GOT3 (cell line): Measurements from ENCODE around the gene CREB3L1.

ENCODE experiments used
- DNase-seq: peaks from one replicate; lab custom pipeline; 2025; ENCODE audit warnings: mixed read lengths; lab: John Stamatoyannopoulos, UW

Gene CREB3L1

DNA sequence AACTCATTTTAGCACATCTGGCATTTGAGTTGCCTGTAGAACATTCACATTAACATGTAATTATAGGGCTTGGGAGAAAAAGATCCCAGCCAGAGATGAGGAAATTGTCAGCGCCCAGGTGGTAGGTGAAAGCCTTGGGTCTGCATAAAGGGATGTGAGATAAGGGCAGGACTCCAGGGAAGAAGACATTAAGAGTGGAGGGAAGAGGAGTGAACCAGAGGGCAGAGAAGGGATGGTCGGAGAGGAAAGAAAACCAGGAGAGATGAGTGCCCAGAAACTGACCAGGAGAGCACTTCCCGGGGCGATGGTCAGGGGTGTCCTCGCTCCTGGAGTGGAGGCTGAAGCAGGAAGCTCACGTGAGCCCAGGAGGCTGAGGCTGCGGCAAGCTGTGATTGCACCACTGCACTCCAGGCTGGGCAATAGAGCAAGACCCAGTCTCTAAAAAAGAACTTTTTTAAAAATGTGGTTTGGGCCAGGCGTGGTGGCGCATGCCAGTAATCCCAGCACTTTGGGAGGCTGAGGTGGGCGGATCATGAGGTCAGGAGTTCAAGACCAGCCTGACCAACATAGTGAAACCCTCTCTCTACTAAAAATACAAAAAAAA, 49.5 kb downstream of the CREB3L1 start:
- DNase-seq: no peak

DNA sequence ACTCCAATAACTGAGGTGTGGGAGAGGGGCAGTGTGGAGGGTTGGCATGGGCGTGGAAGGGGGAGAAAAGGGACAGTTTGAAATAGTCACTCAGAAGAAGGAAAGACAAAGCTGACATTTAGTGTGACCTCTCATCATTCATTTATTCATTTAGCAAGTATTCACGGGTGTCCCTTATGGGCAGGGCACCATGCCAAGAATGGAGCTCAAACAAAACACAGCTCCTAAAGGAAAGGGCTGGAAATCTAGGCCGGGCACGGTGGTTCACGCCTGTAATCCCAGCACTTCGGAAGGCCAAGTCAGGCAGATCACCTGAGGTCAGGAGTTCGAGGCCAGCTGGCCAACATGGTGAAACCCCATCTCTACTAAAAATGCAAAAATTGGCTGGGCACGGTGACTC, 50.4 kb downstream of the CREB3L1 start:
- DNase-seq: no peak

DNA sequence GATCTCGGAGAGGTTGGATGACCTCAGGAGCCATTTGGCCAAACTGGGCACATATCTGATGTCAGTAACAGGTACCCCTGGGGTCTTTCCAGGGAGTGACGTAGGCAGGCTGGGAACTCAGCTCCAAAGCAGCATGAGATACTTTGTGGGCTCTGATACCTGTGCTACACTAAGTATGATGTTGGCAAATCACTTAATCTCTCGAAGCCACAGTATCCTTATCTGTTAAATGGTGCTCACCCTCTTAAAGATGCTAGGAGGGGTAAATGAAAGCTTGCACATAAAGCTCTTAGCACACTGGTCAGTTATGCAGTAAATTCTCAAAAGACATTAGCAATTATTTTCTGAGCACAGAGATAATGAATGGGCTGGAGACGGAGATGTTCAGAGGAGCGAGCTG, 52.7 kb downstream of the CREB3L1 start:
- no peak for DNase-seq

DNA sequence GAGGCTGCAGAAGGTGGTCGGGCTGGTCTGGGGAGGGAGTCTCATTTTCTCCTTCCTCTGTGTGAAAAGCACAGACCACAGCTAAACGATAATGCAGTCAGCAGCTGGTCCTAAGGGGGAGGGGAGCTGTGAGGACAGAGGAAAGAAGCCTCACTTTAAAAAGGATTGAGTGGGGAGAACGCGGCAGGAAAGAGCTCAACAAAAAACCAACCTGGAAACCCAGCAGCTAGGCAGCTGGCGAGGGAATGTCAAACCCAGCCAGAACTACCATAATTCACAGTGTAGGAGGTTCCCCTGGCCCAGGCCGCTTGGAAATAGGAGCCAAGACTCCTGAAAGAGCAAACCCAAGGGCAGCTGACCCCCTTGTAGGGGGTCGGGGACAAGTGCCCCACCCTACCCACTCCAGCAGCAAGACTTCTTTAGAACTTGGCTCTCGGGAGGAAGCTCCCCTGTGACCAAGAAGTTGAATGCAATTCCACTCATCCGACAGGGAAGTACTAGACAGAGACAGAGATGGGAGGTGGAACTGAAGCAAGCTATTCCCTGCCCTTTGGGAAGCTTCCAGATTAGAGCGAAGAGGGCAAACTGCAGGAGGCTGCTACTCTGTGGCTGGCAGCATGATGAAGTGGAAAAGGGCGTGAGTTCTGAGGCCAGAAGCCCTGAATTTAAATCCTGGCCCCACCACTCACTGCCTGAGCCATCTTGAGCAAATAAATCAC, 53.3 kb downstream of the CREB3L1 start:
- DNase-seq: no peak

DNA sequence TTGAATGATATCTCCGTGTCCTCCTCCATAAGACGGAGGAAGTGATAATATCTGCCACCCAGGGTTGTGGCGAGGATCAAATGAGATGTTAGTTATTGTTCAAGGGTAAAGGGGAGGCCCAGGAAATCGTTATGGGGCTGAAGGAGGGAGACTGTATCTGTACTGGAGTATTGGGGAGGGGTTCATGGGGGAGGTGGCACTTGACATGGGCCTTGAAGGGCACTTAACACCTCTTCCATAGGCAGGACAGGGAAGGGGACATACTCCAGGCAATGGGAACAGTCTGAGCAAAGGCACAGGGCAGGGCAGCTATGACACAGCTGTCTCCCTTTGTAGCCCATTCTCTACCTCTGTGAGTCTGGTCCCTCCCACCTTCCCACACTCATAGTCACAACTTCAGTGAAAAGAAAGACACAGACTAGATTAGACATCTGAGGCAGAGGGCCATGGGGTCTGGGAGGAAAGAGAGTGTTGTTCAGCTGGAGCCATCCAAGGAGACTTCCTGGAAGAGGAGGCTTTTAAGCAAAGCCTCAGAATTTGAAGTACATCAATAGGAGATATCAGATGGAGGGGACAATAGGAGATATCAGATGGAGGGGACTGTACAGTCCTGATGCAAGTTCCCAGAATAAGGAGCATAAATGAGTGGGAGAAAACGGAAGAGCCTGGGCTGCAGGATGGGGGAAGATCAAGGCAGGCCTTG, 54.0 kb downstream of the CREB3L1 start:
- DNase-seq: no peak

DNA sequence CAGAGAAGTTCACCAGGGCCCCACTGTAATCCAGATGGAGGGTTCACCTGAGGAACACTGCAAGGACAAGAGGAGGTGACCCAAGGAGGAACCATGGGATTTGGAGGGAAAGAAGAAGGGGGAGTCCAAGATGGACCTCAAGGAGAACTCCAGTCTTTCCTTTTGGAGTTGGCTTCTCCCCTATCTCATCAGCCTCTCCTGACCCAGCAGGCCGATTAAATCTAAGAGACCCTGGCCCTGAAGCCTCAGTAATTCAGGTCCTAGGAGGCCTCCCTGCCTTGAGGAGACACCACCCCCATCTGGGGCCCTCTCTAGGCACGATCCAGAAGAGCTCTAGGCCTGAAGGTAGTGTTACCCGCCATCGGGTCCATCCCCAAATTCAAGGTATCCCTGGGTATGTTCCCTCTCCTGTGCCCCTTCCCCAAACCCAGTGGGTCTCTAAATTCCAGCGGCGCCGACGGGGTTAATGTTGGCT, 54.7 kb downstream of the CREB3L1 start:
- no peak for DNase-seq

DNA sequence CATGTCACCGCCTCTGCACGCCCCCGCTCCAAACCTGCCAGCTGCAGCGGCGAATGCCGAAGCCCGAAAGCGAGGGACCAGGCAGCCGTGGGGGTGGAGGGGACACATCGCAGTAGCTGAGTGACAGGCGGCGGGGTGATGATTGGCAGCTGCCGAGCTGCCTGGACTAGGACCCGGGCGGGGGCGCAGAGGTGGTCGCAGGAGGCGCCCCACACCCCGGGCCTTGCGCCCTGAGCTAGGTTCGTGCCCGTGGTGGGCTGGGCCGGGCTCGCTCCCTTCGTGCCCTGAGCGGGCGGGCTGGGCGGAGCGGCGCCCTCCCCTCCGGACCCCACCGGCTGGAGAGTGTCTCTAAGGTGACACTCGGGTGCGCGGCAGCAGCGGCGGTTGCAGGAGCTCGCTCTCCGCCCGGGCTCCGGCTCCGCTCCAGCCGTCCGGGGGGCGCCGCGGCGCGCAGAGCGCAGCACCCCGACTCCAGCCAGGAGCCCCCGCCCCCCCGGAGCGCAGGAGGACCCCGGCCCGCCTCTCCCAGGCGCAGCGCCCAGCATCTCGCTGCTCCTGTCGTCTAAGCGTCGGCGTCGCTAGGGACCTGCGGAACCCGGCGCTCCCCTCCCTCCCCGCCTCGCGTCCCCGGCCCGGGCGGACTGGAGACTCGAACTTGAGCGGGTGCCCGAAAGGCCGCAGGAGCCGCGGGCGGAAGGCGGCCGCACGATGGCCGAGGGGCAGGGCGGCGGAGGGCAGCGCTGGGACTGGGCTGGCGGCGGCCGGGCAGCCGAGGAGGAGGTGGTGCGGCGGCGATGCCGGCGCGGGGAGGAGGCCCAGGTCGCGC, 55.3 kb downstream of the CREB3L1 start:
- no peak for DNase-seq

DNA sequence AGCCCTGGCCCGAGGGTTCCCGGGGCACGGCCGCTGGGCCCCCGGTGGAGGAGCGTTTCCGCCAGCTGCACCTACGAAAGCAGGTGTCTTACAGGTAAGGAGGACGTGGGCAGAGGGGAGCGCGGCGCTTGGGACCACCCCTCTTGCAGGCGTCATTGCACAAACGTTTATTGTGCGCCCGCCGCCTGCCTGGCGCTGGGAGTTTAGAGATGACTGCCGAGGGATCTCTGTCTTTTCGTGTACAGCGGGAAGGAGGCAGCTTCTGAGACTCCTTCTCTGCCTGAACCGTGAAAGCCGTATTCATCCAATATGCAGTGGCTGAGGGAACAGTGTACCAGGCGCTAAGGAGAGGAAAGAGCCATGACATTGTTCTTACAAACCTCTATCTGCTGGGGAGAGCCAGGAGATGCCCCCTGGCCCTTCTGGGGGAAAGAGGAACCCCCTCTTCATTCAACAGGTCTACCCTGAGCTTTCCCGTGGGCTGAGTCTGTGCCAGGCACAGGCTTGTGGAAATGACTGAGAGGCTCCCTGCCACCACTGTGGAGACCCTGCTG, 56.0 kb downstream of the CREB3L1 start:
- DNase-seq: no peak

DNA sequence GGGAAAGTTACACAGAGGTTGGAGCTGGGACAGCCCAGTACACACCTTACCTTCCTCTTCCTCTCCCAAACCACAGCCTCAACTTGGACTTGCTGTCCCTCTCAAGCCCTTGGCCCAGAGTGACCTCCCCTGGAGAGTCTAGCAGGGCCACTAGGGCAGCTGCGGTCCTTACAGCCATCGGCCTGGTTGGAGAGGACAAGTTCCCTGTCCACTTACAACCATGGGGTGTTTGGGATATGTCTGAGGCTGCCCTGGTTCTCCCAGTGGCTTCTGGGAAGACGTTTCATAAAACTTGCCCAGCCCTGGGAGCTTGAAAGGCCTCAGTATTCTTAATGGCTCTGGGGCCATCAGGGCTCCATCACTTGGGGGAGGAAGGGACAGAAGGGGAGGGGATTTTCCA, 56.7 kb downstream of the CREB3L1 start:
- DNase-seq: no peak

DNA sequence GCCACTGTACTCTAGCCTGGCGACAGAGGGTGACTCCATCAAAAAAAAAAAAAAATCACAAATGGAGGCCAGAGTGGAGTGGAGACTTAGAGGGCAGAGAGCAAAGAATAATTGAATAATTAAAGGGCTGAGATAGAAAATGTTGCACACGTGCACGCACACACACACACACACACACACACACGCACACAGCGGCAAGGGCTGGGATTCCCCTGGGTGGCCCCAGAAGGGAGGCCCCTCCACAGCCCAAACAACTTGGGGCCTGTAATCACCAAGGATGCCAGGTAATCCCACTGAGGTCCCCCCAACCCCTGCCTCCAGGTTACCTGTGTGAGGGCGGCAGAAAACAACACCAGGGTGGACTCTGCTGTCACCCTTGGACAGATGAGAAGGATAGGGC, 57.8 kb downstream of the CREB3L1 start:
- DNase-seq: no peak

DNA sequence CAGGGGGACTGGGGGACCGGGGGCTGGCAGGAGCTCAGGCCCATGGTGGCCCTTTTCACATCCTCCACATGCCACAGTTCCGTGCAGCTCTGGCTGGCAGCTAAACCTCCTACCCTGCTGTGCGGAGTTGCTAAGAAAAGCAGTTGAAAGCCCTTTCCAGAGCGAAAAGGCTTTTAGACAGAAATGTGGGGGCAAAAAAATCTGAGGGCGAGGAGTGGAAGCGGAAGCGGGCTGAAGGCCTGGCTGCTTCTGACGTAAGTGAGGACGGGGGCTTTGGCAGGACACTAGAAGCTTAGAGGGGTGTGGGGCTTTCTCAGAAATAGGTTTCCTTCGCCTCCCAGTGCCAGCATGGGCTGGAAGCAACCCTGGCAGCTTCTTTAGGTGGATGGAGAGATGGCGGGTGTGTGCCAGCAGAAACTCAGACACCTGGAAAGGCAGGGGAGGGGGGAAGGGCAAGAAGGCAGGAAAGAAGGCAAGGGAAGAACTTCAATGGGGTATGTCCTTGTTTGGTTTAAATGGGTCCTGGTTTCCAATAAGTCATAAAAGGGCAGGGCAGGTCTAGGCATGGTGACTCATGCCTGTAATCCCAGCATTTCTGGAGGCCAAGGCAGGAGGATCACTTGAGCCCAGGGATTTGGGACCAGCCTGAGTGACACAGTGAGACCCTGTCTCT, 58.6 kb downstream of the CREB3L1 start:
- DNase-seq: no peak

DNA sequence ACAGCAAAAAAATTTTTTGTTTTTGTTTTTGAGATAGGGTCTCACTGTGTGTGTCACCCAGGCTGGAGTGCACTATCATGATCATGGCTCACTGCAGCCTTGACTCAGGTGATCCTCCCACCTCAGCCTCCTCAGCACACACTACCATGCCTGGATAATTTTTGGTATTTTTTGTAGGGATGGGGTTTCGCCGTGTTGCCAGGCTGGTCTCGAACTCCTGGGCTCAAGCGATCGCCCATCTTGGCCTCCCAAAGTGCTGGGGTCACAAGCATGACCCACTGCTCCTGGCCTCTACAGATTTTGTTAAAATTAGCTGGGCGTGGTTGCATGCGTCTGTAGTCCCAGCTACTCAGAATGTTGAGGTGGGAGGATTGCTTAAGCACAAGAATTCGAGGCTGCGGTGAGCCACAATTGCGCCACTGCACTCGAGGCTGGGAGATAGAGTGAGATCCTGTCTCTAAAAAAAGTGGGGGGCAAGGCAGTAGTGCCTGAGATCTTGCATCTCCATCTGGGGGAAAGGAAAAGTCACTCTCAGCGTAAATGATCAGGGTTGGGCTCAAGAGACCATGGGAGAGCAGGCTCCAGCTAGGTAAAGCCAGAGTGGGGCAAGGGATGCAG, 59.2 kb downstream of the CREB3L1 start:
- DNase-seq: no peak

DNA sequence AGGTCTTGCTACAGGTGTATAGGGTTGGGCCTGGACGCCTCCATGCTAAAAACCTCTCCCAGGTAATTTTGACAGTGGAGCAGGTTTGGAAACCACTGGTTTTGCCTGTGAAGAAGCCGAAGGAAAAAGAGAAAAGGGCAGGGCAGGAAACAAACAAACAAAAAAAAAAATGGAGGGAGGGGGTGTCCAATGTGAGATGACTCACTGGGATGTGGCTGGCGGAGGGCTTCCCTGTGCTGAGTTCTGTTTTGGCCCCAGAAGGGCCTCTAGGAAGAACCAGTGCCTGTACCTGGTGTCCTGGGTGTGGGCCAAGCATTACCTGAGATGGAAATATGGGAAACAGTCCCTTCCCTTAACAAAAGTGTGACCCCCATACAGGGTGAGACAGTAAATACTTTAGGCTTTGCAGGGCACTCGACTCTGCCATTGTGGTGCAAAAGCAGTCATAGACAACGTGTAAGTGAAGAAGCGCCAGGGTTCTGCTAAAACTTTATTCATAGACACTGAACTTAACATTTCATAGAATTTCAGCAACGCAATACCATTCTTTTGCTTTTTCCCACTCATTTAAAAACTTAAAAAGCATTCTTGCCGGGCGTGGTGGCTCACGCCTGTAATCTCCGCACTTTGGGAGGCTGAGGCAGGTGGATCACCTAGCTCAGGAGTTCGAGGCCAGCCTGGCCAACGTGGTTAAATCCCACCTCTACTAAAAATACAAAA, 60.3 kb downstream of the CREB3L1 start:
- no peak for DNase-seq

DNA sequence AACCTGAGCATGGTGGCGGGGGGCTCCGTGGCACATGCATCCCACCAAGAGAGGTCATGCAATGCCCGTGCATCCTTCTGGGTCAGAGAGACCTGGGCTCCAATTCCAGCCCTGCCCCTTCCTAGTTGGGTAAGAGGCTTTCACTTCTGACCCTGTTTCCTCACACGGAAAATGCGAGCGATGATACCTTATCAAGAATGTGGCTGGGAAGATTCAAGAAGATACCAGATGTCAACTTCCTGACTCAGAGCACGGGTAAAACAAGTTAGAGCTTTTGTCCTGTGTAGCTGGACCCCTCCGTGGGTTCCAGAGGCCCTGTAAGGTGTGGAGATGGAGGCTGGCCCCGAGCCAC, 61.1 kb downstream of the CREB3L1 start:
- no peak for DNase-seq

DNA sequence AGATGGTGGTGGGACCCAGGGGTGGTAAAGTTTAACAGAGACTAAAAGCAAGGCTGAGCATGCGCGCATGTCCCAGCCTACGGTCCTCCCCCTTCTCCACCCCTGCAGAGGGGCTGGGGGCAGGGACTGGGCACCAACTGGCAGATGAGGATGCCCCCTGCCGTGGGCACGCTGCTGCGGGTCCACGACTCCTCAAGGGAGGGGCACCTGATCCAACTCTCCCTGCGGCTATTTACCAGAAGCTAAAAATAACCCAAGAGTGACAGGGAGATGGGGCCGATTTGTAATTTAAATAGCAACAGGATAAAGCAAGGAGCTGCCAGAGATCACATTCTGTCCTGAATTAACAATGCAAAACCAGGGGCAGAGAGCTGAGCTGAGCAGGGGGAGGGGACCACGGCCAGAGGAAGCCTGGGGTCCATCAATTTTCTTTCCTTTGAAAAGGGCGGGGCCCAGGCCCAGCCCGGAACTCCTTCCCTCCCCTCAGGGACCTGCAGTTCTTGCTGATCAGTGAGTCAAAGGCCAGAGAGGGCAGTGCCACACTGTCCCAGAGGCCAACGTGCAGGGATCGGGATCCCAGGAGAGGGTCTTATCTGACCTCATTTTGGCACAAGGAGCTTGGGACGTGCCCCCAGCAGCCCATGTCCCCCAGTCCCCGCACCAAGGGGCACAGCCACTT, 61.7 kb downstream of the CREB3L1 start:
- DNase-seq: no peak

DNA sequence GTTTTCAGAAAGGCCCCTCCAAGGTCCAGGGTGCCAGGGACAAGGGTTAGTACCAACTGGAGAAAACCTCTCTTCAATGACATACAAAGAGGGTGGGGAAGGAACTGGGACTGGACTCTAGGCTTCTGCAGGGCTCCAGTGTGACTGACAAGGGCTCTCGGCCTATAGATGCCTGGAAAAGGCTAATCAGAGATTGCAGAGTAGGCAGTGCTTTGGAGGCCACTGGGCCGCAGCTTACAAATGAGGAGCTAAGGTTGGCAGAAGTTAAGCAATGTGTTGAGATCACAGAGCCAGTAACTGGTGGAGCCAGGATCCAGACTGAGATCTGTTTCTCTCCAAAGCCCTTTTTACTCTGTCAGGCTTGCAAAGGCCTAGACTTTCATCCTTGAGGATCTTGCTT, 62.4 kb downstream of the CREB3L1 start:
- no peak for DNase-seq

DNA sequence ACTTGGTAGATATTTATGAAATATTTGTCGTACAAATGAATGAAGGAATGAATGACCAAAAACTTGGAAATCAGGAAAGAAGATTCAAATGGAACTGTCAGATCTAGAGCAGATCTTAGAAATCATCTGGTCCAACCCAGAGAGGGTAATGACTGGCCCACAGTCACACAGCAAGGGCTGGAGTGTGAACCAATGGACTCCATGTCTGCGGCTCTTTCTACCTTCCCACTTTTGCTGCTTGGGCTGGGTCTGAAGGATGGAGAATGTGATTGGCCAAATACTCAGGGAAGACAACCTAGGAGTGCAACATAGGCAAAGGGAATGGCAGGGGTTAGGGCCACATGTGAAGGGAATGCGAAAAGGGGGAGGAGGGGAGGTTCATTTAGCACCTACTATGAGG, 64.0 kb downstream of the CREB3L1 start:
- no peak for DNase-seq

DNA sequence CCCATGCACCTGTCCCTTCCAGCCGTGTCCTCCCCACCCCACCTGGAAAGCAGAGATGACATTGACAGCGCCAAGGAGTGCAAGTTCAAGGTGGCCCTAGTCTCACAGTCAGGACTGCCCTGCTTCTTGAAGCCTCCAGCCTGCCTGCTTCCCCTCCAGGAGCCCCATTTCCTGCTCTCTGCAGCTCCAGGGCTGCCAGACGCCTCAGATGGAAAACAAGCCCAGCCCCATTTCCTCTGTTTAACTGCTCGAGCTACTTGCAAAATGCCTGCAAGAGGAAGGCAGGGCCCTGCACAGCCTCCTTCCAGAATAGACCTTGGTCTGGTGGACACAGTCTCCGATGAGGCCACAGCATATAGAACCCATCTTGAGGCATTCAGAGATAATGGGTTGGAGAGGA, 64.8 kb downstream of the CREB3L1 start:
- no peak for DNase-seq

DNA sequence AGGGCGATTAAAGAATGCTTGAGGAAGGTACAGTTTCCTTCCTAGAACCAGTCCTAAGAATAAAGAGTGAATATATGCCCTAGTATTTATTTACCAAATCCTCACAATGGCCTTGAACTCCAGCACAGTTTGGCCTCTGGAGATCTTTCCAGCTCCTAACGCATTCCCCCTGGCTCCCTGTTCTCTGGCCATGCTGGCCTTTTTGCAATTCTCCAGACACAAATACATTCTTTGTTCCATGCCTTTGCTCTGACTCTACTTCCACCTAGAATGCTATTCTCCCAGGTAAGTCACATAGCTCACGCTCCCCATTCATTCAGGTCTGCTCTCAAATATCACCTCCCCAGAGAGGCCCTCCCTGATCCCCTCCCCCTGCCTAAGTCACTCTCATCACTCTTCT, 66.1 kb downstream of the CREB3L1 start:
- no peak for DNase-seq

DNA sequence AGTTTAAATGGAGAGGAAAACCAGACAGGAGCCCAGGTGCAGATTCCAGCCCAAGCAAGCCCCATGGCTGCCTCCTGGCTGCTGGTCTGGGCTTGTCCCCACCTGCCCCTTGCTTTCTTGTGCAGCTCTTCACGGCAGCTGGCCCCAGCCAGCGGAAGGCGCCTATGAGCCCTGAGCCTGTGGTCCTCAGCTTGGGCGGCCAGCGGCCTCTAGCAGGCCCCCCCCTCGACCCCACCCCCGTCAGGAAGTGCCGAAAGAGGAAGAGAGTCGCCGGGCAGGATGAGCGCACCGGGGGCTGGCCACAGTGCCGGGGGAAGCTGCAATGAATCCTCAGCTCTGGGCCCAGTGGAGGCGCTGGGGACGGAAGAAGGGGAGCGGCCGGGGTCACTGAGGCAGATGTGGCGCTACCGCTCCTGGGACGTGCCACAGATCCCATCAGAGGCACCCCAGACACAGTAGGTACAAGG, 67.7 kb downstream of the CREB3L1 start:
- DNase-seq: no peak
